Measurements from ENCODE around the gene CYTL1. TPM values are rescaled to one million over a fixed set of nuclear protein-coding genes. Genes with fewer than 3 reads are reported as not detected.

Gene CYTL1
- polyA plus RNA-seq, 2 of the 4 experiments (the other 2 are of a cell fraction), result not detected

- ChIA-PET CTCF (interaction anchor here (1.0 to 1.4 kb wide), 4 partner anchors 10 to 438 kb away, joined by 3 to 4 read pairs (median 4); no protein-coding TSS in a partner anchor), POLR2A (no interaction called here)
- ATAC-seq (no peak), FAIRE-seq (no peak), DNase-seq (ENCODE audit: low read depth in 1 of 2, low spot score in 1 of 2) (no peak)
- Histone ChIP-seq H3K4me3 (no peak overlapping the region), H3K4me1 (no peaks in the 10 kb centered on the region), H3K4me2 (no peak overlapping the region), H3K27ac (no peak overlapping the region), H3K9me3 (no peaks in the 10 kb centered on the region)
- TF ChIP-seq USF2 (IDR thresholded peaks at IDR 0.05) (no peak), FOXS1 (CRISPR knock-in tag; IDR thresholded peaks at IDR 0.05) (no peak), POLR2AphosphoS2 (conservative IDR thresholded peaks at IDR 0.05; ENCODE audit: low read length) (no peak), ZNF302 (CRISPR knock-in tag; IDR thresholded peaks at IDR 0.05) (no peak), SREBF2 (IDR thresholded peaks at IDR 0.05) (no peak), FOSB (CRISPR knock-in tag; IDR thresholded peaks at IDR 0.05) (no peak), ESRRA (IDR thresholded peaks at IDR 0.05; ENCODE audit: borderline replicate concordance, low read length) (no peak), ELK1 (IDR thresholded peaks at IDR 0.05; ENCODE audit: low read depth, low read length) (no peak), REST (IDR thresholded peaks at IDR 0.05) (no peak), CTCF (IDR thresholded peaks at IDR 0.05) (no peak), ZC3H11A (IDR thresholded peaks at IDR 0.05) (no peak)
- 67% methylated on average over 2 of the region's 3 CpGs for WGBS (ENCODE audit: missing lambda C conversion rate)
Observed at GRCh38 chr4:5021546-5021945, 2.3 kb upstream of the CYTL1 start.

- WGBS (ENCODE audit: missing lambda C conversion rate), result 100% methylated on average over 1 of the region's 1 CpG
- H3K27ac ChIP-seq, result no peak overlapping the region
- TF ChIP-seq USF2 (IDR thresholded peaks at IDR 0.05) (no peak), PBX3 (IDR thresholded peaks at IDR 0.05) (no peak), HOXA7 (CRISPR knock-in tag; IDR thresholded peaks at IDR 0.05) (no peak), EP300 (IDR thresholded peaks at IDR 0.05) (no peak), RCOR1 (IDR thresholded peaks at IDR 0.05; ENCODE audit: low read depth, low read length) (no peak), HEYL (CRISPR knock-in tag; IDR thresholded peaks at IDR 0.05) (no peak), MYC (IDR thresholded peaks at IDR 0.05; ENCODE audit: borderline replicate concordance, low read length) (no peak)
- DNase-seq (ENCODE audit: low read depth in 1 of 2, low spot score in 1 of 2), result no peak
- no peaks in the 10 kb centered on the region for H3K9me3 ChIP-seq
- no peak overlapping the region for H3K4me2 ChIP-seq
- H3K4me3 ChIP-seq, result no peak overlapping the region
- CTCF ChIA-PET, result interaction anchor here (1.2 kb wide), 1 partner anchor 840 kb away, joined by 3 read pairs; no protein-coding TSS in a partner anchor
- POLR2A ChIA-PET, result no interaction called here
- no peak for ATAC-seq
- no peaks in the 10 kb centered on the region for H3K4me1 ChIP-seq
- FAIRE-seq, result no peak
Observed at GRCh38 chr4:5020341-5020740, 1.1 kb upstream of the CYTL1 start.
